Measurements from ENCODE around the gene FOXN4. TPM values are rescaled to one million over a fixed set of nuclear protein-coding genes. Genes with fewer than 3 reads are reported as not detected.

FOXN4 gene
- total RNA-seq, 1 donor from 2014 or later, result not detected

DNA sequence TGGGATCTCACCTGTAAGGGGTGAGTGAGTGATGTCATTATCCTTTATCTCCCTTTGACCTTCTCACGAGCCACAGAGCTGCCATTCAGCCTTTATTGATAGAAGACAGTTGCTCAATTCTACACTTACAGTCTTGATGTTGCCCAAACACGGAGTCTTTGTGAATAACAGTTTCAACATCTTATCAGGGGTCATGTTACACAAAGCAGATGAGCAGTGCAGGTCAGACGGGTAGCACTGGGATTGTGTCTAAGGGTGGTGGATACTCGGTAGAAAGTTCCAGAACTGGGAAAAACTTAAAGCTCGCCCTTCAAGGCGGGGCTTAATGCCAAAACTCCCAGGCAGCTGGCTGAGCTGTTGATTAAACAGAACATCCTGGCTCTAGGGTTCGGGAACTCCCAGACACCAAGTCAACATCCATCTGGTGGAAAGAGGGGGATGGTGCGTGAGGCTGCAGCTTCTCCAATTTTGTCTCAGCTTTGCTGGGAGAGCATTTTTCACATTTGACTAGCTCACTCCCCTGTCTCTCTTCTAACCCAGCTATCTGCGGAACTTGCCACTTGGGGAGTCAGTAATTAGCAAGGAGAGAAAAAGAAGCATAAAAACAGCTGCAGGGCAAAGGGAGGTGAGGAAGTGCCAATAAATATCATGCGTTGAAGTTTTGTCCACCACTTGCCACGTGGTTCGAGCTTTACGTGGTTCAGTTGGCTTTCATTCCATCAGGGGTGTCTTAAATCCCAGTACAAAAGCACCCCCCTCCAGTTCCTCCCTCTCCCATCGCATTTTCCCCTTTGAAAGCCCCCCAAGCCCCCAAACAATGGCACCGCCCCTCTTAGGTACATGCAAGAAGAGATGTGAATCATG is 31.0 kb downstream of the FOXN4 start:
- Histone ChIP-seq H3K27ac (peak overlapping the region; percentile 63), H3K27me3 (no peaks in the 10 kb centered on the region), H3K36me3 (no peaks in the 10 kb centered on the region), H3K9me3 (no peaks in the 10 kb centered on the region), H3K4me3 (no peak overlapping the region), H3K4me1 (peaks cover 8% of the 10 kb centered on the region)
- intact Hi-C loops (cut with DNase I), result no loop called here
- no peak for TF ChIP-seq POLR2A (IDR thresholded peaks at IDR 0.05)
- peak in 1 of 2 donors; percentile 21 for TF ChIP-seq POLR2AphosphoS5 (IDR thresholded peaks at IDR 0.05; ENCODE audit: insufficient read depth in 1 of 2, low read depth in 1 of 2)
- DNase-seq (ENCODE audit: extremely low spot score in 2 of 2), result no peak

DNA sequence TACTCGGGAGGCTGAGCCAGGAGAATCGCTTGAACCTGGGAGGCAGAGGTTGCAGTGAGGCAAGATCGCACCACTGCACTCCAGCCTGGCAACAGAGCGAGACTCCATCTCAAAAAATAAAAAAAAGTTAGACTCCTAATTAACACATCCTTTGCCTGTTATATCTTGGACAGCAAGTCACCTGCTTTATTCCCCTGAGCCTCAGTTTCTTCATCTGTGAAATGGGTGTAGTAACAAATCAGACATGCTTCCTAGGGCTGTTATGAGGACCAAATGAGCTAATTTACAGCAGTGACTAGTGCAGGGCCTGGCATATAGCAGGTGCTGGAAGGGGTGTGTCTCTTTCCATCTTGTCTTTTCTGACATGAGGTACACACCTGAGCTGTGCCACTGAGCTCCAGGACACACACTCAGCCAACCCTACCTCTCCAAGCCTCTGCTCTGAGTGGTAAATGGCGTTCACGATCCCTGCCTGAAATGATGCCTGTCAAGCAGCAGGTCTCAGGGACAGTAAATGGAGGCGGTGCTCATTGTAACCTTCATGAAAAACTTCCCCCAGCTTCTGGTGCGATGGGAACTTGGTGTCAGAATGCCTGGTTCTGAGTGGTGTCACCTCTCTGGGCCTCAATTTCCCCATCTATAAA is 31.7 kb downstream of the FOXN4 start:
- intact Hi-C loops (cut with DNase I), result no loop called here
- TF ChIP-seq POLR2A (IDR thresholded peaks at IDR 0.05) (no peak), POLR2AphosphoS5 (IDR thresholded peaks at IDR 0.05; ENCODE audit: insufficient read depth in 1 of 2, low read depth in 1 of 2) (no peak)
- TF ChIP-seq, protein P1, sequence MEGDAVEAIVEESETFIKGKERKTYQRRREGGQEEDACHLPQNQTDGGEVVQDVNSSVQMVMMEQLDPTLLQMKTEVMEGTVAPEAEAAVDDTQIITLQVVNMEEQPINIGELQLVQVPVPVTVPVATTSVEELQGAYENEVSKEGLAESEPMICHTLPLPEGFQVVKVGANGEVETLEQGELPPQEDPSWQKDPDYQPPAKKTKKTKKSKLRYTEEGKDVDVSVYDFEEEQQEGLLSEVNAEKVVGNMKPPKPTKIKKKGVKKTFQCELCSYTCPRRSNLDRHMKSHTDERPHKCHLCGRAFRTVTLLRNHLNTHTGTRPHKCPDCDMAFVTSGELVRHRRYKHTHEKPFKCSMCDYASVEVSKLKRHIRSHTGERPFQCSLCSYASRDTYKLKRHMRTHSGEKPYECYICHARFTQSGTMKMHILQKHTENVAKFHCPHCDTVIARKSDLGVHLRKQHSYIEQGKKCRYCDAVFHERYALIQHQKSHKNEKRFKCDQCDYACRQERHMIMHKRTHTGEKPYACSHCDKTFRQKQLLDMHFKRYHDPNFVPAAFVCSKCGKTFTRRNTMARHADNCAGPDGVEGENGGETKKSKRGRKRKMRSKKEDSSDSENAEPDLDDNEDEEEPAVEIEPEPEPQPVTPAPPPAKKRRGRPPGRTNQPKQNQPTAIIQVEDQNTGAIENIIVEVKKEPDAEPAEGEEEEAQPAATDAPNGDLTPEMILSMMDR (IDR thresholded peaks at IDR 0.05), result no peak
- Histone ChIP-seq H3K27ac (no peak overlapping the region), H3K4me1 (peaks cover 8% of the 10 kb centered on the region), H3K36me3 (no peaks in the 10 kb centered on the region), H3K9me3 (no peaks in the 10 kb centered on the region), H3K27me3 (no peaks in the 10 kb centered on the region), H3K4me3 (no peak overlapping the region)
- DNase-seq (ENCODE audit: extremely low spot score in 2 of 2), result no peak

DNA sequence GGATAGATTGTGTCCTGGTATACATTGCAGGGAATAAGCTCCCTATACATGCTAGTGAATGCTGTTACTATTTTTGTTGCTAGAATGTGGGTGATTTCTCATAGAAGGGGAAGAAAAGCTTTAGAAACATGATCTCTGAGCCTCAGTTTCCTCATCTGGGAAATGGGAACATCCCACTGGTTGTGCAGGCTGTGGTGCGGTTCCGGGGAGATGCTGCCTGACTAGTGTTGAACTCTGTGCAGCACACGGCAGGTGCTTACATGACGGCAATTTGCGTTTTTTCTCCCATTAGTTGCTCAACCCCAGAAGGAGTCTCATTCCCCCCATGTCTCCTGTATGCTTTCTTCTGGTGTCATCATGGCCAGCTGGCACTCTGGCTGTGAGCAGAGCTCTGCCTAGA is 32.9 kb downstream of the FOXN4 start:
- intact Hi-C loops (cut with DNase I), result no loop called here
- no peak for TF ChIP-seq POLR2AphosphoS5 (IDR thresholded peaks at IDR 0.05; ENCODE audit: insufficient read depth in 1 of 2, low read depth in 1 of 2)
- TF ChIP-seq POLR2A (IDR thresholded peaks at IDR 0.05), result no peak
- TF ChIP-seq, protein P1 (IDR thresholded peaks at IDR 0.05), result no peak
- H3K27me3 ChIP-seq, result no peaks in the 10 kb centered on the region

DNA sequence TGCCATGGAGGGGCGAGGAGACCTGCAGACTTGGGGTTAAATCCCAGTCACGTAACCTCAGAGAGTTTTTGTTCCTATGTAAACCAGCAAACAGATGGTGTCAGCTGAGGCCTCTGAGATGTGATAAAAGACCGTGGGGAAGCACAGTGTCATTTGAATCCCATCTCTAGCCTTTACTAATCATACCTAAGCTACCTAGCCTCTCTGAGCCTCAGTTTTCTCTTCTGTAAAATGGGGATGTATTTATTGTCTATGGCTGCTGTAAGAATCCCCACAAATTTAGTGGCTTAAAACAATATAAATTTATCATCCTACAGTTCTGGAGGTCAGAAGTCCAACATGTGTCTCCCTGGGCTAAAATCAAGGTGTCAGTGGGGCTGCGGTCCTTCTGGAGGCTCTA is 33.9 kb downstream of the FOXN4 start:
- Histone ChIP-seq H3K4me3 (no peak overlapping the region), H3K9me3 (no peaks in the 10 kb centered on the region), H3K36me3 (no peaks in the 10 kb centered on the region), H3K4me1 (peaks cover 8% of the 10 kb centered on the region), H3K27me3 (no peaks in the 10 kb centered on the region), H3K27ac (no peak overlapping the region)
- TF ChIP-seq, protein P1 (IDR thresholded peaks at IDR 0.05), result no peak
- no peak for TF ChIP-seq POLR2A (IDR thresholded peaks at IDR 0.05)
- no peak for TF ChIP-seq POLR2AphosphoS5 (IDR thresholded peaks at IDR 0.05; ENCODE audit: insufficient read depth in 1 of 2, low read depth in 1 of 2)
- intact Hi-C loops (cut with DNase I), result no loop called here
- no peak for DNase-seq (ENCODE audit: extremely low spot score in 2 of 2)

More for the DNA sequence above, 32.9 kb downstream of the FOXN4 start:
- Histone ChIP-seq H3K4me3 (no peak overlapping the region), H3K27ac (no peak overlapping the region), H3K36me3 (no peaks in the 10 kb centered on the region), H3K9me3 (no peaks in the 10 kb centered on the region), H3K4me1 (peaks cover 8% of the 10 kb centered on the region)
- DNase-seq (ENCODE audit: extremely low spot score in 2 of 2), result no peak

DNA sequence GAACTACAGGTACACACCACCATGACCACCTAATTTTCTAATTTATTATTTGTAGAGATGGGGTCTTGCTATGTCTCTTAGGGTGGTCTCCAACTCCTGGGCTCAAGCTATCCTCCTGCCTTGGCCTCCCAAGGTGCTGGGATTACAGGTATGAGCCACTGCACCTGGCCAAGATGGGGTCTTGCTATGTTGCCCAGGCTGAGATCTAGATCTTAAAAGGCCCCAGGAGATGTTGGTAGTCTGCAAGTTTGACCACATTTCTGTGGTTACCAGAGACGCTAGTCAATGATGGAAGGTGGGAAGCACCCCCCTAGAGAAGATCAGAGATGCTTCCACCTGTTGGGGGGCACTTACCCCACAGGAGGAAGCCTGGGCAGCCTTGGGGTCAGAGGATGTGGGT is 34.7 kb downstream of the FOXN4 start:
- H3K9me3 ChIP-seq, result no peaks in the 10 kb centered on the region
- no peak overlapping the region for H3K27ac ChIP-seq
- no peaks in the 10 kb centered on the region for H3K27me3 ChIP-seq
- peaks cover 8% of the 10 kb centered on the region for H3K4me1 ChIP-seq
- intact Hi-C loops (cut with DNase I), result no loop called here
- no peaks in the 10 kb centered on the region for H3K36me3 ChIP-seq
- TF ChIP-seq POLR2A (IDR thresholded peaks at IDR 0.05), result no peak
- TF ChIP-seq, protein P1 (IDR thresholded peaks at IDR 0.05), result no peak
- TF ChIP-seq POLR2AphosphoS5 (IDR thresholded peaks at IDR 0.05; ENCODE audit: insufficient read depth in 1 of 2, low read depth in 1 of 2), result no peak
- H3K4me3 ChIP-seq, result no peak overlapping the region
- no peak for DNase-seq (ENCODE audit: extremely low spot score in 2 of 2)

Measured in vagina (tissue), 2 donors.